OCI-LY1 (cell line): ENCODE data around the gene PSD2.

ENCODE experiments used
- H2AFZ ChIP-seq: fragments of 200-600 bp; sonication (generic), shearing (Covaris generic); 2 replicates; pipeline ENCODE4 v1.6.0; 2014; ENCODE audit warnings: antibody characterized with exemption, mild to moderate bottlenecking, low read length
- H3F3A ChIP-seq: fragments of 200-600 bp; sonication (generic), shearing (Covaris generic); 2 replicates; pipeline ENCODE4 v1.6.0; 2014; ENCODE audit warnings: mild to moderate bottlenecking, antibody characterized with exemption, low read length, moderate library complexity; ENCODE audit not compliant: insufficient read depth
- H3K27ac ChIP-seq: fragments of 200-600 bp; sonication (generic); 2 replicates; pipeline ENCODE4 v1.5.1; 2014; ENCODE audit warnings: low read length, mixed run types, mild to moderate bottlenecking, low read depth; ENCODE audit not compliant: poor library complexity, severe bottlenecking
- H3K27me3 ChIP-seq: fragments of 200-600 bp; sonication (generic); 2 replicates; pipeline ENCODE4 v1.6.0; 2014; ENCODE audit warnings: antibody characterized with exemption, mild to moderate bottlenecking, low read length, moderate library complexity; ENCODE audit not compliant: insufficient read depth
- H3K36me3 ChIP-seq: fragments of 200-600 bp; sonication (generic); 2 replicates; pipeline ENCODE4 v1.6.1; 2014; ENCODE audit warnings: mild to moderate bottlenecking, antibody characterized with exemption, low read length, moderate library complexity, mixed read lengths; ENCODE audit not compliant: insufficient read depth
- H3K4me1 ChIP-seq: fragments of 200-600 bp; sonication (generic); 2 replicates; pipeline ENCODE4 v1.5.1; 2014; ENCODE audit warnings: mild to moderate bottlenecking, low read length, moderate library complexity; ENCODE audit not compliant: insufficient read depth, severe bottlenecking
- H3K4me2 ChIP-seq: fragments of 200-600 bp; sonication (generic), shearing (Covaris generic); 2 replicates; pipeline ENCODE4 v1.6.1; 2014; ENCODE audit warnings: low read length
- H3K4me3 ChIP-seq: fragments of 200-600 bp; sonication (generic); 2 replicates; pipeline ENCODE4 v1.5.1; 2014; ENCODE audit warnings: low read length, low read depth, mild to moderate bottlenecking, mixed read lengths; ENCODE audit not compliant: poor library complexity, severe bottlenecking
- H3K79me2 ChIP-seq: fragments of 200-600 bp; shearing (Covaris generic); 2 replicates; pipeline ENCODE4 v1.6.1; 2016; ENCODE audit warnings: mixed run types, low read length, mixed read lengths; ENCODE audit not compliant: insufficient read depth
- H3K9ac ChIP-seq: fragments of 200-600 bp; sonication (generic), shearing (Covaris generic); 2 replicates; pipeline ENCODE4 v1.6.1; 2014; ENCODE audit warnings: mild to moderate bottlenecking, low read length, mixed read lengths
- H3K9me2 ChIP-seq: fragments of 200-600 bp; sonication (generic), shearing (Covaris generic); 2 replicates; pipeline ENCODE4 v1.6.1; 2014; ENCODE audit warnings: low read depth, mild to moderate bottlenecking, low read length, mixed read lengths
- H3K9me3 ChIP-seq: fragments of 200-600 bp; shearing (Covaris generic); 2 replicates; pipeline ENCODE4 v1.6.1; 2014; ENCODE audit warnings: low read length, mixed read lengths
- H4K20me1 ChIP-seq: fragments of 200-600 bp; sonication (generic), shearing (Covaris generic); 2 replicates; pipeline ENCODE4 v1.6.0; 2016; ENCODE audit warnings: mild to moderate bottlenecking, low read length; ENCODE audit not compliant: insufficient read depth
- EZH2 ChIP-seq: fragments of 200-600 bp; sonication (generic), shearing (Covaris generic); IDR thresholded peaks from 2 replicates; pipeline ENCODE4 v1.8.0; 2017; ENCODE audit warnings: borderline replicate concordance, mixed run types, mild to moderate bottlenecking, antibody characterized with exemption, low read length, moderate library complexity, mixed read lengths
- TF ChIP-seq, protein P1 (sequence below): fragments of 200-600 bp; sonication (generic), shearing (Covaris generic); IDR thresholded peaks from 2 replicates; pipeline ENCODE4 v1.5.1; 2017; ENCODE audit warnings: mild to moderate bottlenecking, antibody characterized with exemption, low read length, moderate library complexity, mixed read lengths

PSD2 gene

DNA sequence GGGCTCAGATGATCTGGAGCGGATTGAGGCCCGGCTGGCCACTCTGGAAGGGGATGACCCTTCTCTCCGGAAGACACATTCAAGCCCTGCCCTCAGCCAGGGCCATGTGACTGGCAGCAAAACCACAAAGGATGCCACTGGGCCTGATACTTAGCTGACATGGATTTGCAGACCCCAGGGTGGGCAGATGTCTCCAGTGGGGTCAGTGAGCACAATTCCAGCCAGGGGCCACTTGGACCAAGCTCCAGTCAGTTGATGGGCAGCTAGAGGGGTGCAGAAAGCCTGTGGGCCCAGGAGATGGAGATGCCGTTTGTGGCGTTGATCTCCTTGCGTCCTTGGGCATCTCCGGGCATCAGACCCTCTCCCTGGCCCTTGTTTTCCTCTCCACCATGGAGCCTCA, 46.7 kb downstream of the PSD2 start:
- Histone ChIP-seq H3K9ac (no peak overlapping the region), H2AFZ (no peak overlapping the region), H3K36me3 (no peaks in the 10 kb centered on the region), H3K4me2 (no peak overlapping the region), H3K27ac (no peak overlapping the region), H3K79me2 (no peaks in the 10 kb centered on the region), H3K9me3 (no peaks in the 10 kb centered on the region), H3K27me3 (no peaks in the 10 kb centered on the region), H3K4me1 (no peaks in the 10 kb centered on the region), H3K9me2 (no peaks in the 10 kb centered on the region), H3F3A (no peaks in the 10 kb centered on the region), H3K4me3 (no peak overlapping the region), H4K20me1 (no peaks in the 10 kb centered on the region)
- no peak for TF ChIP-seq EZH2
- TF ChIP-seq, protein P1, sequence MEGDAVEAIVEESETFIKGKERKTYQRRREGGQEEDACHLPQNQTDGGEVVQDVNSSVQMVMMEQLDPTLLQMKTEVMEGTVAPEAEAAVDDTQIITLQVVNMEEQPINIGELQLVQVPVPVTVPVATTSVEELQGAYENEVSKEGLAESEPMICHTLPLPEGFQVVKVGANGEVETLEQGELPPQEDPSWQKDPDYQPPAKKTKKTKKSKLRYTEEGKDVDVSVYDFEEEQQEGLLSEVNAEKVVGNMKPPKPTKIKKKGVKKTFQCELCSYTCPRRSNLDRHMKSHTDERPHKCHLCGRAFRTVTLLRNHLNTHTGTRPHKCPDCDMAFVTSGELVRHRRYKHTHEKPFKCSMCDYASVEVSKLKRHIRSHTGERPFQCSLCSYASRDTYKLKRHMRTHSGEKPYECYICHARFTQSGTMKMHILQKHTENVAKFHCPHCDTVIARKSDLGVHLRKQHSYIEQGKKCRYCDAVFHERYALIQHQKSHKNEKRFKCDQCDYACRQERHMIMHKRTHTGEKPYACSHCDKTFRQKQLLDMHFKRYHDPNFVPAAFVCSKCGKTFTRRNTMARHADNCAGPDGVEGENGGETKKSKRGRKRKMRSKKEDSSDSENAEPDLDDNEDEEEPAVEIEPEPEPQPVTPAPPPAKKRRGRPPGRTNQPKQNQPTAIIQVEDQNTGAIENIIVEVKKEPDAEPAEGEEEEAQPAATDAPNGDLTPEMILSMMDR: no peak

DNA sequence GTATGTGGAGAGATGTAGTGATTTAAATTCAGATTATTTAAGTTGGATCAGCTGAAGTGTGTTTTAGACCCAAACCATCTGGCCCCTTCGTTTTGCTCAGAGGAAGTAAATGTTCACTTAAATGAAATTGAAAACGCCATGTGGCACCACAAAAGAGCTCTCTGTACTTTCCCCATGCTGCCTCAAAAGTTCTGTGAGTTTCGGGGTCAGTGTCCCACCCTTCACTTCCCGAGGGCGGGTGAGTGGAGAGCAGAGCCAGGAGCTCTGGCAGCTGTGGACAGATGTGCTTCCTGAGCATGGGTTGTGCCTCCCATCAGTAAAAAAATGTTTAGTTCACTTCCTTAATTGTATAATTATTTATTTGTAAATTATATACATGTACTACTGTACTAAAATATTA, 48.4 kb downstream of the PSD2 start:
- no peak overlapping the region for H3K4me3 ChIP-seq
- TF ChIP-seq, protein P1: no peak
- no peak for TF ChIP-seq EZH2

DNA sequence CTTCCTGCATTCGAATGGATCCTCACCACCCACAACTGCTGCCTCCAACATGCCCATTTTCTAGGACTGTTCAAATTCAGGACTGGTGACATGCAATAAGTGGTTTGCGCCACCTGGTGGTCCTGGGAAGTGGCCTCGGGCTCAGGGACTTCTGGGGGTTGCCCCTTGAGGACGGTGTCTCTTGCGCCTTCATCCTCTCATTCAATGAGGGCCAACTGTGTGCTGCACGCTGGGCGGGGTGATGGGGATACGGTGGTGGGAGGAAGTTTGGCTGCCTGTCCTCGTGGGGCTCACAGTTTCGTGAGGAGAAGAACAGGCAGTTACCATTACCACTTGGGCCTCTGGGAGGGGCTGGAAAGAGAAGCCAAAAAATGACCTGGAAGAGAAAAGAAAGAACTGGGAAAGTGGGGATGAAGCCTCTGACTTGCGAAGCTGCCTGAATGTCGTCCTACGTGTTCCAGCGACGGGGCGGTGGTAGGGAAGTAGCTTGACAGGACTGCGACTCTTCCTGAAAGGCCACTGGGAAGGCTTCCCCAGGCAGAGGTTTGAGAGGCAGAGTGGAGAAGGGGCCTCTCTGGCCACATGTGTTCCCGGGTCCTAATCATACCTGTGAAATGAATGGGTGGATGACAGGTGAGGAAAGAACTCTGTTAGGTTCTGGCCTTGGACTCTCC, 49.0 kb downstream of the PSD2 start:
- Histone ChIP-seq H3K9ac (no peak overlapping the region), H3F3A (no peaks in the 10 kb centered on the region), H3K4me1 (no peaks in the 10 kb centered on the region), H4K20me1 (no peaks in the 10 kb centered on the region), H3K27ac (no peak overlapping the region), H2AFZ (no peak overlapping the region), H3K4me2 (no peak overlapping the region), H3K27me3 (peaks cover 9% of the 10 kb centered on the region; the same call in 1 of the 2 replicates), H3K4me3 (no peak overlapping the region), H3K9me3 (no peaks in the 10 kb centered on the region), H3K36me3 (no peaks in the 10 kb centered on the region), H3K9me2 (no peaks in the 10 kb centered on the region), H3K79me2 (no peaks in the 10 kb centered on the region)
- no peak for TF ChIP-seq EZH2
- TF ChIP-seq, protein P1: peak; percentile 86

More for the DNA sequence above, 48.4 kb downstream of the PSD2 start:
- H3K36me3 ChIP-seq: no peaks in the 10 kb centered on the region
- no peak overlapping the region for H3K27ac ChIP-seq
- H3K4me2 ChIP-seq: no peak overlapping the region
- H3K27me3 ChIP-seq: peaks cover 3% of the 10 kb centered on the region; the same call in 1 of the 2 replicates
- H2AFZ ChIP-seq: no peak overlapping the region
- H3K9me3 ChIP-seq: no peaks in the 10 kb centered on the region
- no peak overlapping the region for H3K9ac ChIP-seq
- no peaks in the 10 kb centered on the region for H3K4me1 ChIP-seq
- no peaks in the 10 kb centered on the region for H3K9me2 ChIP-seq
- no peaks in the 10 kb centered on the region for H3K79me2 ChIP-seq
- H4K20me1 ChIP-seq: no peaks in the 10 kb centered on the region
- no peaks in the 10 kb centered on the region for H3F3A ChIP-seq
